HepG2 (cell line): ENCODE results near the gene LMX1B.

ENCODE experiments used
- CEBPB ChIP-seq: IDR thresholded peaks from 2 replicates; pipeline ENCODE4 v1.6.1; 2011; ENCODE audit warnings: low read depth, low read length, improper control_type of control experiment, borderline replicate concordance
- CREB1 ChIP-seq, 2 experiments: fragments of 450-650 bp in 1 of 2; IDR thresholded peaks; 2 replicates each; pipeline ENCODE4 v1.6.1; 2016 to 2017; ENCODE audit warnings: control low read depth in 1 of 2, mild to moderate bottlenecking in 1 of 2, missing compliant biosample characterization in 1 of 2, missing genetic modification characterization in 1 of 2
- EP300 ChIP-seq, 3 experiments: sonication (generic) in 1 of 3; formaldehyde crosslinking in 1 of 3; IDR thresholded peaks; 2 replicates each; pipeline versions ENCODE4 v1.5.1 to v1.6.1; 2011 to 2020; ENCODE audit warnings: low read depth in 2 of 3, low read length in 2 of 3, borderline replicate concordance in 1 of 3, improper control_type of control experiment in 1 of 3, mild to moderate bottlenecking in 1 of 3, missing genetic modification reagents in 1 of 3, moderate library complexity in 1 of 3
- EZH2 ChIP-seq: conservative IDR thresholded peaks from 2 replicates; pipeline ENCODE4 v1.6.1; 2012; ENCODE audit warnings: mild to moderate bottlenecking, low read depth, low read length, moderate library complexity
- MXD4 ChIP-seq: IDR thresholded peaks from 2 replicates; pipeline ENCODE4 v1.6.1; 2016; ENCODE audit warnings: mild to moderate bottlenecking, missing biosample characterization, missing genetic modification reagents
- MXI1 ChIP-seq: IDR thresholded peaks from 3 replicates; pipeline ENCODE4 v1.6.1; 2012; ENCODE audit warnings: low read depth, low read length, inconsistent platforms, borderline replicate concordance
- NR1H2 ChIP-seq: sonication (generic); formaldehyde crosslinking; IDR thresholded peaks from 2 replicates; pipeline ENCODE4 v1.8.1; 2022; ENCODE audit warnings: low read depth, missing genetic modification reagents, borderline replicate concordance
- ZNF292 ChIP-seq: sonication (generic); formaldehyde crosslinking; IDR thresholded peaks from 2 replicates; pipeline ENCODE4 v1.8.1; 2022; ENCODE audit warnings: mild to moderate bottlenecking, low read depth, missing genetic modification reagents, borderline replicate concordance
- ZNF335 ChIP-seq: sonication (generic); formaldehyde crosslinking; IDR thresholded peaks from 2 replicates; pipeline ENCODE4 v1.4.0; 2020; ENCODE audit warnings: missing genetic modification reagents
- TF ChIP-seq, protein P1 (sequence below), 2 experiments: IDR thresholded peaks; 2 replicates each; pipeline ENCODE4 v1.6.1; 2011 to 2012; ENCODE audit warnings: low read length in 2 of 2, borderline replicate concordance in 1 of 2, low read depth in 1 of 2, mild to moderate bottlenecking in 1 of 2, moderate library complexity in 1 of 2
- TF ChIP-seq, protein P2 (sequence below): sonication (generic); formaldehyde crosslinking; IDR thresholded peaks from 2 replicates; pipeline ENCODE4 v1.5.0; 2020; ENCODE audit warnings: mild to moderate bottlenecking, missing genetic modification reagents
- TF ChIP-seq, protein P3 (sequence below): sonication (generic); formaldehyde crosslinking; IDR thresholded peaks from 2 replicates; pipeline ENCODE4 v1.8.0; 2022; ENCODE audit warnings: mild to moderate bottlenecking, missing genetic modification reagents
- TF ChIP-seq, protein P4 (sequence below): sonication (generic); formaldehyde crosslinking; IDR thresholded peaks from 2 replicates; pipeline ENCODE4 v1.5.0; 2020; ENCODE audit warnings: mild to moderate bottlenecking, missing genetic modification reagents, borderline replicate concordance
- TF ChIP-seq, protein P5 (sequence below): sonication (generic); formaldehyde crosslinking; IDR thresholded peaks from 2 replicates; pipeline ENCODE4 v1.4.0; 2020; ENCODE audit warnings: missing genetic modification reagents

DNA sequence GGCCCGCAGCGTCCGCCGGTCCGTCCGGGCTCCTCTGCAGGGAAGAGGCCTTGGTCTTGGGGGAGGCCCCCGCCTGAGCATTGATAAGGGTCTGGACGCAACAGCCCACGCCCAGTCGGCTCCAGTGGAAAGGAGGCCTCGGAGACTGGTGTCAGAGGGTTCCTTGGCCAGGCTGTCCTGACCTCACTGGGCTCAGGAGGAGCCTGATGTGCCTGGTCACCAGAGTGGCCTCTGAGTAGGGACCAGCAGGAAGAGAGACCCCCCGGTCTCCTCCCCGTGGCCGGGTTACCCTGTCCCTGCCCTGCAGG lies 13.2 kb downstream of the LMX1B start:
- TF ChIP-seq, protein P1, sequence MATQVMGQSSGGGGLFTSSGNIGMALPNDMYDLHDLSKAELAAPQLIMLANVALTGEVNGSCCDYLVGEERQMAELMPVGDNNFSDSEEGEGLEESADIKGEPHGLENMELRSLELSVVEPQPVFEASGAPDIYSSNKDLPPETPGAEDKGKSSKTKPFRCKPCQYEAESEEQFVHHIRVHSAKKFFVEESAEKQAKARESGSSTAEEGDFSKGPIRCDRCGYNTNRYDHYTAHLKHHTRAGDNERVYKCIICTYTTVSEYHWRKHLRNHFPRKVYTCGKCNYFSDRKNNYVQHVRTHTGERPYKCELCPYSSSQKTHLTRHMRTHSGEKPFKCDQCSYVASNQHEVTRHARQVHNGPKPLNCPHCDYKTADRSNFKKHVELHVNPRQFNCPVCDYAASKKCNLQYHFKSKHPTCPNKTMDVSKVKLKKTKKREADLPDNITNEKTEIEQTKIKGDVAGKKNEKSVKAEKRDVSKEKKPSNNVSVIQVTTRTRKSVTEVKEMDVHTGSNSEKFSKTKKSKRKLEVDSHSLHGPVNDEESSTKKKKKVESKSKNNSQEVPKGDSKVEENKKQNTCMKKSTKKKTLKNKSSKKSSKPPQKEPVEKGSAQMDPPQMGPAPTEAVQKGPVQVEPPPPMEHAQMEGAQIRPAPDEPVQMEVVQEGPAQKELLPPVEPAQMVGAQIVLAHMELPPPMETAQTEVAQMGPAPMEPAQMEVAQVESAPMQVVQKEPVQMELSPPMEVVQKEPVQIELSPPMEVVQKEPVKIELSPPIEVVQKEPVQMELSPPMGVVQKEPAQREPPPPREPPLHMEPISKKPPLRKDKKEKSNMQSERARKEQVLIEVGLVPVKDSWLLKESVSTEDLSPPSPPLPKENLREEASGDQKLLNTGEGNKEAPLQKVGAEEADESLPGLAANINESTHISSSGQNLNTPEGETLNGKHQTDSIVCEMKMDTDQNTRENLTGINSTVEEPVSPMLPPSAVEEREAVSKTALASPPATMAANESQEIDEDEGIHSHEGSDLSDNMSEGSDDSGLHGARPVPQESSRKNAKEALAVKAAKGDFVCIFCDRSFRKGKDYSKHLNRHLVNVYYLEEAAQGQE (IDR thresholded peaks at IDR 0.05; ENCODE audit: borderline replicate concordance in 1 of 2, low read depth in 1 of 2, low read length in 2 of 2), result no peak
- TF ChIP-seq, protein P2, sequence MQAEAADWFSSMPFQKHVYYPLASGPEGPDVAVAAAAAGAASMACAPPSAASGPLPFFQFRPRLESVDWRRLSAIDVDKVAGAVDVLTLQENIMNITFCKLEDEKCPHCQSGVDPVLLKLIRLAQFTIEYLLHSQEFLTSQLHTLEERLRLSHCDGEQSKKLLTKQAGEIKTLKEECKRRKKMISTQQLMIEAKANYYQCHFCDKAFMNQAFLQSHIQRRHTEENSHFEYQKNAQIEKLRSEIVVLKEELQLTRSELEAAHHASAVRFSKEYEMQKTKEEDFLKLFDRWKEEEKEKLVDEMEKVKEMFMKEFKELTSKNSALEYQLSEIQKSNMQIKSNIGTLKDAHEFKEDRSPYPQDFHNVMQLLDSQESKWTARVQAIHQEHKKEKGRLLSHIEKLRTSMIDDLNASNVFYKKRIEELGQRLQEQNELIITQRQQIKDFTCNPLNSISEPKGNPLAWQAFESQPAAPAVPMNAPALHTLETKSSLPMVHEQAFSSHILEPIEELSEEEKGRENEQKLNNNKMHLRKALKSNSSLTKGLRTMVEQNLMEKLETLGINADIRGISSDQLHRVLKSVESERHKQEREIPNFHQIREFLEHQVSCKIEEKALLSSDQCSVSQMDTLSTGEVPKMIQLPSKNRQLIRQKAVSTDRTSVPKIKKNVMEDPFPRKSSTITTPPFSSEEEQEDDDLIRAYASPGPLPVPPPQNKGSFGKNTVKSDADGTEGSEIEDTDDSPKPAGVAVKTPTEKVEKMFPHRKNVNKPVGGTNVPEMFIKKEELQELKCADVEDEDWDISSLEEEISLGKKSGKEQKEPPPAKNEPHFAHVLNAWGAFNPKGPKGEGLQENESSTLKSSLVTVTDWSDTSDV (CRISPR knock-in tag), result no peak
- no peak for TF ChIP-seq MXI1
- no peak for TF ChIP-seq NR1H2 (CRISPR knock-in tag)
- no peak for TF ChIP-seq EP300 (IDR thresholded peaks at IDR 0.05; ENCODE audit: low read depth in 2 of 2, low read length in 2 of 2)
- no peak for TF ChIP-seq EP300 (CRISPR knock-in tag; IDR thresholded peaks at IDR 0.05; ENCODE audit: borderline replicate concordance)
- no peak for TF ChIP-seq CEBPB
- TF ChIP-seq, protein P3, sequence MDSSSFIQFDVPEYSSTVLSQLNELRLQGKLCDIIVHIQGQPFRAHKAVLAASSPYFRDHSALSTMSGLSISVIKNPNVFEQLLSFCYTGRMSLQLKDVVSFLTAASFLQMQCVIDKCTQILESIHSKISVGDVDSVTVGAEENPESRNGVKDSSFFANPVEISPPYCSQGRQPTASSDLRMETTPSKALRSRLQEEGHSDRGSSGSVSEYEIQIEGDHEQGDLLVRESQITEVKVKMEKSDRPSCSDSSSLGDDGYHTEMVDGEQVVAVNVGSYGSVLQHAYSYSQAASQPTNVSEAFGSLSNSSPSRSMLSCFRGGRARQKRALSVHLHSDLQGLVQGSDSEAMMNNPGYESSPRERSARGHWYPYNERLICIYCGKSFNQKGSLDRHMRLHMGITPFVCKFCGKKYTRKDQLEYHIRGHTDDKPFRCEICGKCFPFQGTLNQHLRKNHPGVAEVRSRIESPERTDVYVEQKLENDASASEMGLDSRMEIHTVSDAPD (CRISPR knock-in tag), result no peak
- TF ChIP-seq EZH2, result no peak
- TF ChIP-seq, protein P4, sequence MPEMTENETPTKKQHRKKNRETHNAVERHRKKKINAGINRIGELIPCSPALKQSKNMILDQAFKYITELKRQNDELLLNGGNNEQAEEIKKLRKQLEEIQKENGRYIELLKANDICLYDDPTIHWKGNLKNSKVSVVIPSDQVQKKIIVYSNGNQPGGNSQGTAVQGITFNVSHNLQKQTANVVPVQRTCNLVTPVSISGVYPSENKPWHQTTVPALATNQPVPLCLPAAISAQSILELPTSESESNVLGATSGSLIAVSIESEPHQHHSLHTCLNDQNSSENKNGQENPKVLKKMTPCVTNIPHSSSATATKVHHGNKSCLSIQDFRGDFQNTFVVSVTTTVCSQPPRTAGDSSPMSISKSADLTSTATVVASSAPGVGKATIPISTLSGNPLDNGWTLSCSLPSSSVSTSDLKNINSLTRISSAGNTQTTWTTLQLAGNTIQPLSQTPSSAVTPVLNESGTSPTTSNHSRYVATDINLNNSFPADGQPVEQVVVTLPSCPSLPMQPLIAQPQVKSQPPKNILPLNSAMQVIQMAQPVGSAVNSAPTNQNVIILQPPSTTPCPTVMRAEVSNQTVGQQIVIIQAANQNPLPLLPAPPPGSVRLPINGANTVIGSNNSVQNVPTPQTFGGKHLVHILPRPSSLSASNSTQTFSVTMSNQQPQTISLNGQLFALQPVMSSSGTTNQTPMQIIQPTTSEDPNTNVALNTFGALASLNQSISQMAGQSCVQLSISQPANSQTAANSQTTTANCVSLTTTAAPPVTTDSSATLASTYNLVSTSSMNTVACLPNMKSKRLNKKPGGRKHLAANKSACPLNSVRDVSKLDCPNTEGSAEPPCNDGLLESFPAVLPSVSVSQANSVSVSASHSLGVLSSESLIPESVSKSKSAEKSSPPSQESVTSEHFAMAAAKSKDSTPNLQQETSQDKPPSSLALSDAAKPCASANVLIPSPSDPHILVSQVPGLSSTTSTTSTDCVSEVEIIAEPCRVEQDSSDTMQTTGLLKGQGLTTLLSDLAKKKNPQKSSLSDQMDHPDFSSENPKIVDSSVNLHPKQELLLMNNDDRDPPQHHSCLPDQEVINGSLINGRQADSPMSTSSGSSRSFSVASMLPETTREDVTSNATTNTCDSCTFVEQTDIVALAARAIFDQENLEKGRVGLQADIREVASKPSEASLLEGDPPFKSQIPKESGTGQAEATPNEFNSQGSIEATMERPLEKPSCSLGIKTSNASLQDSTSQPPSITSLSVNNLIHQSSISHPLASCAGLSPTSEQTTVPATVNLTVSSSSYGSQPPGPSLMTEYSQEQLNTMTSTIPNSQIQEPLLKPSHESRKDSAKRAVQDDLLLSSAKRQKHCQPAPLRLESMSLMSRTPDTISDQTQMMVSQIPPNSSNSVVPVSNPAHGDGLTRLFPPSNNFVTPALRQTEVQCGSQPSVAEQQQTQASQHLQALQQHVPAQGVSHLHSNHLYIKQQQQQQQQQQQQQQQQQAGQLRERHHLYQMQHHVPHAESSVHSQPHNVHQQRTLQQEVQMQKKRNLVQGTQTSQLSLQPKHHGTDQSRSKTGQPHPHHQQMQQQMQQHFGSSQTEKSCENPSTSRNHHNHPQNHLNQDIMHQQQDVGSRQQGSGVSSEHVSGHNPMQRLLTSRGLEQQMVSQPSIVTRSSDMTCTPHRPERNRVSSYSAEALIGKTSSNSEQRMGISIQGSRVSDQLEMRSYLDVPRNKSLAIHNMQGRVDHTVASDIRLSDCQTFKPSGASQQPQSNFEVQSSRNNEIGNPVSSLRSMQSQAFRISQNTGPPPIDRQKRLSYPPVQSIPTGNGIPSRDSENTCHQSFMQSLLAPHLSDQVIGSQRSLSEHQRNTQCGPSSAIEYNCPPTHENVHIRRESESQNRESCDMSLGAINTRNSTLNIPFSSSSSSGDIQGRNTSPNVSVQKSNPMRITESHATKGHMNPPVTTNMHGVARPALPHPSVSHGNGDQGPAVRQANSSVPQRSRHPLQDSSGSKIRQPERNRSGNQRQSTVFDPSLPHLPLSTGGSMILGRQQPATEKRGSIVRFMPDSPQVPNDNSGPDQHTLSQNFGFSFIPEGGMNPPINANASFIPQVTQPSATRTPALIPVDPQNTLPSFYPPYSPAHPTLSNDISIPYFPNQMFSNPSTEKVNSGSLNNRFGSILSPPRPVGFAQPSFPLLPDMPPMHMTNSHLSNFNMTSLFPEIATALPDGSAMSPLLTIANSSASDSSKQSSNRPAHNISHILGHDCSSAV (CRISPR knock-in tag), result no peak
- TF ChIP-seq MXD4 (CRISPR knock-in tag), result no peak
- TF ChIP-seq, protein P5, sequence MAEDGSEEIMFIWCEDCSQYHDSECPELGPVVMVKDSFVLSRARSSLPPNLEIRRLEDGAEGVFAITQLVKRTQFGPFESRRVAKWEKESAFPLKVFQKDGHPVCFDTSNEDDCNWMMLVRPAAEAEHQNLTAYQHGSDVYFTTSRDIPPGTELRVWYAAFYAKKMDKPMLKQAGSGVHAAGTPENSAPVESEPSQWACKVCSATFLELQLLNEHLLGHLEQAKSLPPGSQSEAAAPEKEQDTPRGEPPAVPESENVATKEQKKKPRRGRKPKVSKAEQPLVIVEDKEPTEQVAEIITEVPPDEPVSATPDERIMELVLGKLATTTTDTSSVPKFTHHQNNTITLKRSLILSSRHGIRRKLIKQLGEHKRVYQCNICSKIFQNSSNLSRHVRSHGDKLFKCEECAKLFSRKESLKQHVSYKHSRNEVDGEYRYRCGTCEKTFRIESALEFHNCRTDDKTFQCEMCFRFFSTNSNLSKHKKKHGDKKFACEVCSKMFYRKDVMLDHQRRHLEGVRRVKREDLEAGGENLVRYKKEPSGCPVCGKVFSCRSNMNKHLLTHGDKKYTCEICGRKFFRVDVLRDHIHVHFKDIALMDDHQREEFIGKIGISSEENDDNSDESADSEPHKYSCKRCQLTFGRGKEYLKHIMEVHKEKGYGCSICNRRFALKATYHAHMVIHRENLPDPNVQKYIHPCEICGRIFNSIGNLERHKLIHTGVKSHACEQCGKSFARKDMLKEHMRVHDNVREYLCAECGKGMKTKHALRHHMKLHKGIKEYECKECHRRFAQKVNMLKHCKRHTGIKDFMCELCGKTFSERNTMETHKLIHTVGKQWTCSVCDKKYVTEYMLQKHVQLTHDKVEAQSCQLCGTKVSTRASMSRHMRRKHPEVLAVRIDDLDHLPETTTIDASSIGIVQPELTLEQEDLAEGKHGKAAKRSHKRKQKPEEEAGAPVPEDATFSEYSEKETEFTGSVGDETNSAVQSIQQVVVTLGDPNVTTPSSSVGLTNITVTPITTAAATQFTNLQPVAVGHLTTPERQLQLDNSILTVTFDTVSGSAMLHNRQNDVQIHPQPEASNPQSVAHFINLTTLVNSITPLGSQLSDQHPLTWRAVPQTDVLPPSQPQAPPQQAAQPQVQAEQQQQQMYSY (CRISPR knock-in tag), result no peak
- TF ChIP-seq ZNF335 (CRISPR knock-in tag), result no peak
- TF ChIP-seq CREB1 (IDR thresholded peaks at IDR 0.05), result no peak
- no peak for TF ChIP-seq CREB1 (CRISPR knock-in tag; IDR thresholded peaks at IDR 0.05)
- TF ChIP-seq ZNF292 (CRISPR knock-in tag), result no peak
